HepG2 (cell line): ENCODE results near the gene MPPE1. TPM values are rescaled to one million over a fixed set of nuclear protein-coding genes. Genes with fewer than 3 reads are reported as not detected.

Source experiments
- ATAC-seq: fragments of 200-7000 bp; cut with Tn5 transposase; 3 replicates; pipeline ENCODE4 v1.9.1; 2020; ENCODE audit warnings: mild to moderate bottlenecking, moderate library complexity
- BruUV-seq: library from RNA; stranded (reverse); fragments of 400-500 nt; replicated peaks from 2 replicates; lab custom pipeline; 2021; lab: Mats Ljungman, UMichigan
- CTCF ChIA-PET: fragments of 300-600 bp; formaldehyde crosslinking; extraction: SDS; loops from one replicate; lab custom pipeline; 2021; ENCODE audit warnings: low total read pairs, inconsistent platforms, low intra/inter-chr PET ratio; lab: Yijun Ruan, JAX
- POLR2A ChIA-PET: fragments of 350-600 bp; sonication (Branson Sonifier 250); formaldehyde crosslinking; loops from one replicate; lab custom pipeline; 2020; ENCODE audit warnings: antibody characterized with exemption, inconsistent platforms; lab: Yijun Ruan, JAX
- DNase-seq: peaks from one replicate; pipeline ENCODE4 v3.0.0-alpha.2; 2015; ENCODE audit warnings: low spot score
- FAIRE-seq: peaks from 3 replicates; lab custom pipeline; 2011; peaks lifted over from hg19 to GRCh38; lab: Jason Lieb, UNC
- H2AFZ ChIP-seq: one replicate; pipeline ENCODE4 v1.6.1; 2011; ENCODE audit warnings: low read length, inconsistent platforms
- H3K27ac ChIP-seq: fragments of 300-600 bp; 3 replicates; pipeline ENCODE4 v1.8.0; 2011; ENCODE audit warnings: mixed run types, mild to moderate bottlenecking, mixed read lengths, low read length, inconsistent platforms; ENCODE audit not compliant: insufficient read depth; ENCODE audit errors: extremely low read length
- H3K27me3 ChIP-seq, 2 experiments: fragments of 200-600 bp in 1 of 2; 2 replicates in 1 of 2; 3 replicates in 1 of 2; pipeline versions ENCODE4 v1.6.0 to v1.8.0; 2011; ENCODE audit warnings: low read length in 2 of 2, mild to moderate bottlenecking in 2 of 2, moderate library complexity in 2 of 2, inconsistent platforms in 1 of 2; ENCODE audit not compliant: insufficient read depth in 2 of 2, control insufficient read depth in 1 of 2
- H3K36me3 ChIP-seq, 2 experiments: fragments of 200-600 bp in 1 of 2; replicated peaks in 1 of 2; 2 replicates in 1 of 2; 3 replicates in 1 of 2; pipeline versions ENCODE4 v1.5.1 to v1.8.0; 2011; ENCODE audit warnings: low read length in 2 of 2, inconsistent platforms in 1 of 2; ENCODE audit not compliant: insufficient read depth in 2 of 2, control insufficient read depth in 1 of 2
- H3K4me1 ChIP-seq: 2 replicates; pipeline ENCODE4 v1.5.1; 2012; ENCODE audit warnings: low read length, inconsistent platforms; ENCODE audit not compliant: insufficient read depth
- H3K4me2 ChIP-seq: 2 replicates; pipeline ENCODE4 v1.6.0; 2011; ENCODE audit warnings: low read depth, low read length, inconsistent platforms
- H3K4me3 ChIP-seq, 3 experiments: fragments of 200-600 bp in 1 of 3; sonication (generic), shearing (Covaris generic) in 1 of 3; replicated peaks in 1 of 3; 2 replicates each; pipeline ENCODE4 v1.5.1; 2011 to 2016; ENCODE audit warnings: low read length in 3 of 3, inconsistent platforms in 2 of 3, low read depth in 2 of 3, mild to moderate bottlenecking in 2 of 3, control low read depth in 1 of 3, mixed read lengths in 1 of 3; ENCODE audit not compliant: insufficient read depth in 1 of 3
- H3K79me2 ChIP-seq: one replicate; pipeline ENCODE4 v1.6.1; 2011; ENCODE audit warnings: low read length, inconsistent platforms; ENCODE audit not compliant: insufficient read depth
- H3K9ac ChIP-seq: 2 replicates; pipeline ENCODE4 v1.6.0; 2011; ENCODE audit warnings: mild to moderate bottlenecking, low read depth, low read length, inconsistent platforms; ENCODE audit not compliant: insufficient read depth
- H3K9me3 ChIP-seq: 2 replicates; pipeline ENCODE4 v1.5.1; 2012; ENCODE audit warnings: mild to moderate bottlenecking, low read length
- H4K20me1 ChIP-seq: 2 replicates; pipeline ENCODE4 v1.6.0; 2011; ENCODE audit warnings: inconsistent platforms, mild to moderate bottlenecking, low read length, moderate library complexity; ENCODE audit not compliant: insufficient read depth
- FOSL2 ChIP-seq: sonication (generic); formaldehyde crosslinking; IDR thresholded peaks from 2 replicates; pipeline ENCODE4 v1.4.0; 2020; ENCODE audit warnings: missing genetic modification reagents
- FOXP1 ChIP-seq, 2 experiments: fragments of 450-650 bp in 1 of 2; IDR thresholded peaks; 2 replicates each; pipeline ENCODE4 v1.6.1; 2017 to 2018; ENCODE audit warnings: antibody characterized with exemption in 1 of 2
- JUN ChIP-seq: sonication (generic); formaldehyde crosslinking; IDR thresholded peaks from 2 replicates; pipeline ENCODE4 v1.4.0; 2020; ENCODE audit warnings: mild to moderate bottlenecking, missing genetic modification reagents
- ZEB1 ChIP-seq: IDR thresholded peaks from 2 replicates; pipeline ENCODE4 v1.6.1; 2012; ENCODE audit warnings: mild to moderate bottlenecking, low read depth, inconsistent platforms; ENCODE audit not compliant: insufficient replicate concordance
- ZNF546 ChIP-seq: sonication (generic); formaldehyde crosslinking; conservative IDR thresholded peaks from 2 replicates; pipeline ENCODE4 v1.8.1; 2023; ENCODE audit warnings: mild to moderate bottlenecking, missing genetic modification reagents
- WGBS: methylation state at CpG from one replicate; pipeline ENCODE4 v1.1.6; 2017; ENCODE audit warnings: low lambda C conversion rate; 5-methylcytosine and 5-hydroxymethylcytosine counted together
- in situ Hi-C: cut with HindIII; loops from 2 replicates; pipeline ENCODE4 v1.10.0; 2017; ENCODE audit warnings: low pct_unique_long_range_greater_than_20kb; ENCODE audit not compliant: extremely low pct_ligation_motif_present
- intact Hi-C: fragments of 100-400 bp; cut with micrococcal nuclease; formaldehyde crosslinking; loops from one replicate; pipeline ENCODE4 v1.10.0; 2022; ENCODE audit not compliant: unreplicated experiment
- polyA plus RNA-seq, 8 experiments: library from polyadenylated mRNA; depleted of rRNA in 3 of 8; stranded (reverse) in 7 of 8; unstranded in 1 of 8; fragments of >200 nt; fragmentation: Illumina TruSeq in 4 of 8; extraction: Trizol in 4 of 8; gene quantifications; 2 replicates each; pipeline versions ENCODE4 v1.2.1 to v1.2.3, GENCODE V29; 2011 to 2016; ENCODE audit warnings: low read depth in 4 of 8, missing spikeins in 1 of 8, mixed read lengths in 1 of 8; ENCODE audit not compliant: insufficient read depth in 1 of 8
- total RNA-seq, 5 experiments: library from RNA; depleted of rRNA; stranded (reverse); fragments of >200 nt; fragmentation: Illumina TruSeq; extraction: Trizol; gene quantifications; 2 replicates each; pipeline ENCODE4 v1.2.3, GENCODE V29; 2016; ENCODE audit warnings: low read depth in 1 of 5
- TF ChIP-seq, protein P1 (sequence below): sonication (generic); formaldehyde crosslinking; IDR thresholded peaks from 2 replicates; pipeline ENCODE4 v1.4.0; 2020; ENCODE audit warnings: missing genetic modification reagents
- TF ChIP-seq, protein P2 (sequence below): sonication (generic); formaldehyde crosslinking; IDR thresholded peaks from 2 replicates; pipeline ENCODE4 v1.4.0; 2020; ENCODE audit warnings: missing genetic modification reagents

Gene MPPE1
- total and polyA plus RNA-seq, 2 of the 13 experiments (the other 11 are each of a cell fraction or from before 2014, with no cell fraction given) = 9.6 to 11.9 TPM

DNA sequence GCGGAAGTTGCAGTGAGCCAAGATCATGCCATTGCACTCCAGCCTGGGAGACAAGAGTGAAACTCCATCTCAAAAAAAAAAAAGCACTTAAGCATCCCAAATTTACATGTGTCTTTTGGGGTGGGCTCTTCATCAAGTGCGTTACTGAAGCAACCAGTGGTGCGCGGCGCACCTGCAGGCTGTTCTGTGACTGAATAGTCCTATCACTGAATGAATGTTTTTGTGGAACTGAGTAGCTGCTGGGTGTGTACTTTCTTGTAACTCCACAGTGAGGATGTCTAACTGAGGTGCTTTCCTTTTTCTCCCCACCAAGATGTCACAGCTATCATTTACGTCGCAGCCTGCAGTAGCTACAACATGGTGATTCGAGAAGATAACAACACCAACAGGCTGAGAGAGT, 39.9 kb downstream of the MPPE1 start (continued):
- TF ChIP-seq FOXP1 (IDR thresholded peaks at IDR 0.05) (no peak), FOXP1 (CRISPR knock-in tag; IDR thresholded peaks at IDR 0.05) (no peak), JUN (no peak), ZEB1 (no peak), FOSL2 (CRISPR knock-in tag) (no peak), ZNF546 (no peak)
- TF ChIP-seq, protein P1, sequence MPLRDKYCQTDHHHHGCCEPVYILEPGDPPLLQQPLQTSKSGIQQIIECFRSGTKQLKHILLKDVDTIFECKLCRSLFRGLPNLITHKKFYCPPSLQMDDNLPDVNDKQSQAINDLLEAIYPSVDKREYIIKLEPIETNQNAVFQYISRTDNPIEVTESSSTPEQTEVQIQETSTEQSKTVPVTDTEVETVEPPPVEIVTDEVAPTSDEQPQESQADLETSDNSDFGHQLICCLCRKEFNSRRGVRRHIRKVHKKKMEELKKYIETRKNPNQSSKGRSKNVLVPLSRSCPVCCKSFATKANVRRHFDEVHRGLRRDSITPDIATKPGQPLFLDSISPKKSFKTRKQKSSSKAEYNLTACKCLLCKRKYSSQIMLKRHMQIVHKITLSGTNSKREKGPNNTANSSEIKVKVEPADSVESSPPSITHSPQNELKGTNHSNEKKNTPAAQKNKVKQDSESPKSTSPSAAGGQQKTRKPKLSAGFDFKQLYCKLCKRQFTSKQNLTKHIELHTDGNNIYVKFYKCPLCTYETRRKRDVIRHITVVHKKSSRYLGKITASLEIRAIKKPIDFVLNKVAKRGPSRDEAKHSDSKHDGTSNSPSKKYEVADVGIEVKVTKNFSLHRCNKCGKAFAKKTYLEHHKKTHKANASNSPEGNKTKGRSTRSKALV (CRISPR knock-in tag) = no peak
- TF ChIP-seq, all 625 proteins: peak for 0

DNA sequence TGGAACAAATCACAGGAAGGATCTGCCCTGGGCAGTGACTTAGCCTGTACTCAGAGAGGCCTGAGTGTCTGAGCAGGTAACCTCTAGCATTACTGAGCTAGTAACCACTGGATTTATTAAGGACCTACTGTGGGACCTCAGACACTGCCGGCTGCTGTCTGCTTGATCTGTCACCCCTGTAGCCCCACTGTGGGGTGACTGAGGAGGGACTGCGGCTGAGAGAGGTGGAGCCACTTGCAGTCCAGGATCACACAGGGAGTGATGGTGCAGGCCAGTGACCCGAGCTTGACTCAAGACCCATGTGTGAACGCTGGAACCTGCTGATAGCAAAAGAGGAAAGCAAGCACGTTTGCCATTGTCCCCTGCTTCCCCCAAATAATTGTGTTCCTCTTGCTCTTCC, 41.4 kb downstream of the MPPE1 start:
- H3K36me3 ChIP-seq = no peaks in the 10 kb centered on the region
- no peak overlapping the region for H3K4me2 ChIP-seq
- intact Hi-C loops = no loop called here
- H3K27me3 ChIP-seq = no peaks in the 10 kb centered on the region
- no peak for FAIRE-seq
- H3K4me3 ChIP-seq = no peak overlapping the region
- ATAC-seq = no peak
- no peaks in the 10 kb centered on the region for H4K20me1 ChIP-seq
- H3K4me1 ChIP-seq = peaks cover 13% of the 10 kb centered on the region
- no peak overlapping the region for H2AFZ ChIP-seq
- H3K9me3 ChIP-seq = no peaks in the 10 kb centered on the region
- DNase-seq = no peak
- 51% methylated on average over 5 of the region's 5 CpGs for WGBS
- no TSS peak for BruUV-seq
- in situ Hi-C loops = no loop called here
- POLR2A ChIA-PET = no interaction called here
- H3K27ac ChIP-seq = no peak overlapping the region
- CTCF ChIA-PET = no interaction called here
- TF ChIP-seq, protein P2, sequence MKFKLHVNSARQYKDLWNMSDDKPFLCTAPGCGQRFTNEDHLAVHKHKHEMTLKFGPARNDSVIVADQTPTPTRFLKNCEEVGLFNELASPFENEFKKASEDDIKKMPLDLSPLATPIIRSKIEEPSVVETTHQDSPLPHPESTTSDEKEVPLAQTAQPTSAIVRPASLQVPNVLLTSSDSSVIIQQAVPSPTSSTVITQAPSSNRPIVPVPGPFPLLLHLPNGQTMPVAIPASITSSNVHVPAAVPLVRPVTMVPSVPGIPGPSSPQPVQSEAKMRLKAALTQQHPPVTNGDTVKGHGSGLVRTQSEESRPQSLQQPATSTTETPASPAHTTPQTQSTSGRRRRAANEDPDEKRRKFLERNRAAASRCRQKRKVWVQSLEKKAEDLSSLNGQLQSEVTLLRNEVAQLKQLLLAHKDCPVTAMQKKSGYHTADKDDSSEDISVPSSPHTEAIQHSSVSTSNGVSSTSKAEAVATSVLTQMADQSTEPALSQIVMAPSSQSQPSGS (CRISPR knock-in tag) = no peak
- H3K9ac ChIP-seq = no peak overlapping the region
- H3K79me2 ChIP-seq = no peaks in the 10 kb centered on the region
